B cell (primary cell): Measurements from ENCODE around the gene PPP2R3C. TPM values are rescaled to one million over a fixed set of nuclear protein-coding genes. Genes with fewer than 3 reads are reported as not detected.

Source experiments
- ATAC-seq: fragments of 200-7000 bp; cut with Tn5 transposase; one replicate; pipeline ENCODE4 v1.10.0; 2021; ENCODE audit warnings: low read depth, mild to moderate bottlenecking, moderate number of reproducible peaks, moderate library complexity
- CTCF ChIA-PET: fragments of 350-600 bp; sonication (Branson Sonifier 250); formaldehyde crosslinking; loops from one replicate; lab custom pipeline; 2021; ENCODE audit warnings: antibody characterized with exemption, inconsistent platforms; lab: Charles Lee
- POLR2A ChIA-PET: fragments of 350-600 bp; sonication (Branson Sonifier 250); formaldehyde crosslinking; loops from one replicate; lab custom pipeline; 2021; ENCODE audit warnings: antibody characterized with exemption; lab: Charles Lee
- DNase-seq: peaks from one replicate; pipeline ENCODE4 v3.0.0; 2013
- H2AFZ ChIP-seq: 2 replicates; pipeline ENCODE4 v1.6.1; 2012; ENCODE audit warnings: mild to moderate bottlenecking, low read depth, low read length; ENCODE audit not compliant: insufficient read depth, poor library complexity, severe bottlenecking
- H3K27ac ChIP-seq, 2 donors: 1 replicate in 1 of 2; 2 replicates in 1 of 2; pipeline ENCODE4 v1.5.1; 2012 to 2013; ENCODE audit warnings: low read length in 2 of 2, mild to moderate bottlenecking in 2 of 2, moderate library complexity in 1 of 2
- H3K27me3 ChIP-seq, 4 experiments: fragments of 200-600 bp in 1 of 4; sonication (generic) in 1 of 4; replicated peaks in 1 of 4; 1 replicate in 2 of 4; 2 replicates in 2 of 4; pipeline versions ENCODE4 v1.6.1 to v1.7.0; 2013 to 2016; ENCODE audit warnings: low read length in 3 of 4, mild to moderate bottlenecking in 2 of 4, mixed read lengths in 1 of 4, moderate library complexity in 1 of 4; ENCODE audit not compliant: insufficient read depth in 4 of 4, control insufficient read depth in 3 of 4; ENCODE audit errors: control extremely low read depth in 1 of 4
- H3K36me3 ChIP-seq, 2 experiments: replicated peaks in 1 of 2; 1 replicate in 1 of 2; 2 replicates in 1 of 2; pipeline versions ENCODE4 v1.6.1 to v1.7.1; 2013; ENCODE audit warnings: low read length in 1 of 2; ENCODE audit not compliant: insufficient read depth in 2 of 2, control insufficient read depth in 1 of 2; ENCODE audit errors: control extremely low read depth in 1 of 2, extremely low read depth in 1 of 2
- H3K4me1 ChIP-seq, 2 donors: fragments of 200-600 bp in 1 of 2; sonication (generic) in 1 of 2; 1 replicate in 1 of 2; 2 replicates in 1 of 2; pipeline versions ENCODE4 v1.5.1 to v1.6.1; 2013 to 2017; ENCODE audit warnings: low read length in 2 of 2; ENCODE audit not compliant: control insufficient read depth in 2 of 2, insufficient read depth in 2 of 2
- H3K4me2 ChIP-seq: replicated peaks from 2 replicates; pipeline ENCODE3; 2012; ENCODE audit warnings: mild to moderate bottlenecking, low read depth, low read length; ENCODE audit not compliant: poor library complexity, severe bottlenecking
- H3K4me3 ChIP-seq, 5 experiments: fragments of 200-600 bp in 1 of 5; sonication (generic) in 1 of 5; 1 replicate in 3 of 5; 2 replicates in 2 of 5; pipeline versions ENCODE4 v1.5.1 to v1.7.0; 2011 to 2016; ENCODE audit warnings: low read length in 4 of 5, mild to moderate bottlenecking in 4 of 5, low read depth in 2 of 5, control low read depth in 1 of 5, moderate library complexity in 1 of 5; ENCODE audit not compliant: insufficient read depth in 1 of 5; ENCODE audit errors: control extremely low read depth in 1 of 5, extremely low read depth in 1 of 5
- H3K79me2 ChIP-seq: fragments of 200-600 bp; sonication (generic); one replicate; pipeline ENCODE4 v1.6.0; 2016; ENCODE audit warnings: low read length; ENCODE audit not compliant: control insufficient read depth, insufficient read depth
- H3K9ac ChIP-seq: fragments of 200-600 bp; sonication (generic); 2 replicates; pipeline ENCODE4 v1.6.1; 2017; ENCODE audit warnings: mild to moderate bottlenecking, low read length, moderate library complexity
- H3K9me3 ChIP-seq, 3 donors: one replicate each; pipeline versions ENCODE4 v1.6.1 to v1.7.1; 2013; ENCODE audit warnings: low read length in 2 of 3; ENCODE audit not compliant: control insufficient read depth in 2 of 3, insufficient read depth in 1 of 3; ENCODE audit errors: control extremely low read depth in 1 of 3
- H4K20me1 ChIP-seq: 2 replicates; pipeline ENCODE4 v1.6.0; 2012; ENCODE audit warnings: mild to moderate bottlenecking, low read length; ENCODE audit not compliant: insufficient read depth, control insufficient read depth, poor library complexity, severe bottlenecking
- H3K27ac Mint-ChIP-seq: one replicate; pipeline ENCODE4 v1.8.0; 2021; ENCODE audit warnings: mixed read lengths
- H3K27me3 Mint-ChIP-seq: one replicate; pipeline ENCODE4 v1.8.0; 2021; ENCODE audit warnings: mixed read lengths
- H3K4me1 Mint-ChIP-seq: one replicate; pipeline ENCODE4 v1.8.0; 2021; ENCODE audit warnings: mixed read lengths
- H3K4me3 Mint-ChIP-seq: one replicate; pipeline ENCODE4 v1.8.0; 2021; ENCODE audit warnings: mixed read lengths
- H3K9me3 Mint-ChIP-seq: one replicate; pipeline ENCODE4 v1.8.0; 2022; ENCODE audit warnings: mixed read lengths; ENCODE audit not compliant: insufficient read depth
- CTCF ChIP-seq: fragments of 200-600 bp; IDR thresholded peaks from one replicate; pipeline ENCODE4 v1.8.0; 2022; ENCODE audit warnings: antibody characterized with exemption, mild to moderate bottlenecking
- EZH2 ChIP-seq: IDR thresholded peaks from 2 replicates; pipeline ENCODE4 v1.6.1; 2012; ENCODE audit warnings: borderline replicate concordance, low read depth, mild to moderate bottlenecking, moderate library complexity, low read length; ENCODE audit not compliant: insufficient read depth, poor library complexity, severe bottlenecking
- WGBS: methylation state at CpG from one replicate; pipeline ENCODE4 v1.1.5; 2013; ENCODE audit warnings: missing lambda C conversion rate; ENCODE audit not compliant: insufficient coverage; 5-methylcytosine and 5-hydroxymethylcytosine counted together
- intact Hi-C: fragments of 100-400 bp; cut with micrococcal nuclease; formaldehyde crosslinking; loops from one replicate; pipeline ENCODE4 v1.10.0; 2022
- polyA plus RNA-seq: library from polyadenylated mRNA; depleted of rRNA; stranded (reverse); fragments of >200 nt; gene quantifications from 2 replicates; pipeline ENCODE4 v1.2.3, GENCODE V29; 2012
- total RNA-seq, 2 donors: library from RNA; stranded (reverse); fragments of 120-200 nt in 1 of 2; gene quantifications; 1 replicate in 1 of 2; 2 replicates in 1 of 2; pipeline versions ENCODE4 v1.2.3 to v1.2.4, GENCODE V29; 2013 to 2022

Gene PPP2R3C
- total and polyA plus RNA-seq, 2 donors (not counting 1 experiment from before 2014, with no cell fraction given) = 13.5 to 40.8 TPM

GRCh38 chr14:35121026-35121886, 534 bp downstream of the PPP2R3C start:
- CTCF ChIA-PET = interaction anchor here (0.6 to 1.3 kb wide), 3 partner anchors 140 to 299 kb away, joined by 3 to 4 read pairs (median 4); partner anchors contain the start of gene BAZ1A
- Histone ChIP-seq H3K4me2 (peak overlapping the region; percentile 76), H3K4me3 (peak overlapping the region; percentile 70 to 93 (median 77)), H3K36me3 (peaks cover 0 to 4% of the 10 kb centered on the region in 2 experiments), H3K4me1 (peaks cover 19 to 24% of the 10 kb centered on the region in 2 donors), H3K9me3 (no peaks in the 10 kb centered on the region), H4K20me1 (peaks cover 7% of the 10 kb centered on the region), H3K27me3 (no peaks in the 10 kb centered on the region), H3K9ac (peak overlapping the region; percentile 98), H3K27ac (peak overlapping the region; percentile 94 to 100), H3K79me2 (peaks cover 72% of the 10 kb centered on the region), H2AFZ (peak overlapping the region; percentile 93)
- H3K9me3 Mint-ChIP-seq = no peaks in the 10 kb centered on the region
- 27% methylated on average over 27 of the region's 34 CpGs for WGBS
- ATAC-seq = no peak
- POLR2A ChIA-PET = interaction anchor here (1.2 to 3.1 kb wide), 6 partner anchors 75 to 704 kb away, joined by 3 to 30 read pairs (median 7); partner anchors contain the start of genes BRMS1L, FAM177A1, NFKBIA and PSMA6
- peaks cover 56% of the 10 kb centered on the region for H3K4me1 Mint-ChIP-seq
- TF ChIP-seq EZH2 = no peak
- no peak for TF ChIP-seq CTCF
- H3K27ac Mint-ChIP-seq = peak overlapping the region; percentile 99
- DNase-seq = no peak
- intact Hi-C loops = loop anchor here (1.0 to 5.0 kb wide), 3 partner anchors 248 to 584 kb away; partner anchors contain the start of genes CFL2 and EAPP
- H3K4me3 Mint-ChIP-seq = peak overlapping the region; percentile 100
- H3K27me3 Mint-ChIP-seq = no peaks in the 10 kb centered on the region
